MG63 (cell line): ENCODE measurements around the gene TUB. TPM values are rescaled to one million over a fixed set of nuclear protein-coding genes. Genes with fewer than 3 reads are reported as not detected.
A peak's percentile ranks its signal among the peaks of the same experiment; 100 is the strongest.

Source experiments
- DNase-seq: peaks from one replicate; pipeline ENCODE4 v3.0.0-alpha.2; 2020
- H3K27me3 ChIP-seq: fragments of 250-450 bp; sonication (Bioruptor Pico); 2 replicates; pipeline ENCODE4 v1.5.1; 2020; ENCODE audit warnings: mild to moderate bottlenecking, moderate library complexity
- H3K36me3 ChIP-seq: fragments of 250-450 bp; sonication (Bioruptor Pico); 2 replicates; pipeline ENCODE4 v1.5.1; 2020; ENCODE audit warnings: mild to moderate bottlenecking, moderate library complexity
- H3K4me3 ChIP-seq: fragments of 250-450 bp; sonication (Bioruptor Pico); 2 replicates; pipeline ENCODE4 v1.5.1; 2020; ENCODE audit warnings: mild to moderate bottlenecking, moderate library complexity
- H3K9me3 ChIP-seq: fragments of 250-450 bp; sonication (Bioruptor Pico); 2 replicates; pipeline ENCODE4 v1.5.1; 2020; ENCODE audit warnings: mild to moderate bottlenecking, moderate library complexity
- total RNA-seq: library from RNA; depleted of rRNA; stranded (reverse); fragments of >200 nt; shearing (Covaris generic); gene quantifications from 2 replicates; pipeline ENCODE4 v1.2.3, GENCODE V29; 2014; ENCODE audit warnings: low replicate concordance

The TUB gene
- total RNA-seq, 1 experiment from 2014 or later = 23.6 TPM

- H3K9me3 ChIP-seq = no peaks in the 10 kb centered on the region
- DNase-seq = no peak
- H3K36me3 ChIP-seq = peaks cover 37% of the 10 kb centered on the region
Observed at GRCh38 chr11:8094656-8095055, 13.6 kb downstream of the TUB start.

DNA sequence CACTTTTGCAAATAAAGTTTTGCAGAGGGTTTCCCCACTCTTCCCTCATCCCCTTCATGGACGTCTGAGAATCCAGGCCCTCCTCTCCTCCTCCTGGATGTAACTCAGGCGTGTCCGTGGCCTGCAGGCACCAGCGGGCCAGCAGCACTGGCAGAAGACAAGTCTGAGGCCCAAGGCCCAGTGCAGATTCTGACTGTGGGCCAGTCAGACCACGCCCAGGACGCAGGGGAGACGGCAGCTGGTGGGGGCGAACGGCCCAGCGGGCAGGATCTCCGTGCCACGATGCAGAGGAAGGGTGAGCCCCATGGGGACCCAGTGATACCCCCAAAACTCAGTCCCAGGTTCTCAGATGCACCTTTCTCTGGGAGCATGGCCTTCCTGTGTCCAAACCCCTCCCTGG lies 14.4 kb downstream of the TUB start:
- no peak for DNase-seq
- Histone ChIP-seq H3K27me3 (no peaks in the 10 kb centered on the region), H3K4me3 (no peak overlapping the region), H3K9me3 (no peaks in the 10 kb centered on the region), H3K36me3 (peaks cover 44% of the 10 kb centered on the region)

More at GRCh38 chr11:8094656-8095055, 13.6 kb downstream of the TUB start:
- no peaks in the 10 kb centered on the region for H3K27me3 ChIP-seq
- no peak overlapping the region for H3K4me3 ChIP-seq

DNA sequence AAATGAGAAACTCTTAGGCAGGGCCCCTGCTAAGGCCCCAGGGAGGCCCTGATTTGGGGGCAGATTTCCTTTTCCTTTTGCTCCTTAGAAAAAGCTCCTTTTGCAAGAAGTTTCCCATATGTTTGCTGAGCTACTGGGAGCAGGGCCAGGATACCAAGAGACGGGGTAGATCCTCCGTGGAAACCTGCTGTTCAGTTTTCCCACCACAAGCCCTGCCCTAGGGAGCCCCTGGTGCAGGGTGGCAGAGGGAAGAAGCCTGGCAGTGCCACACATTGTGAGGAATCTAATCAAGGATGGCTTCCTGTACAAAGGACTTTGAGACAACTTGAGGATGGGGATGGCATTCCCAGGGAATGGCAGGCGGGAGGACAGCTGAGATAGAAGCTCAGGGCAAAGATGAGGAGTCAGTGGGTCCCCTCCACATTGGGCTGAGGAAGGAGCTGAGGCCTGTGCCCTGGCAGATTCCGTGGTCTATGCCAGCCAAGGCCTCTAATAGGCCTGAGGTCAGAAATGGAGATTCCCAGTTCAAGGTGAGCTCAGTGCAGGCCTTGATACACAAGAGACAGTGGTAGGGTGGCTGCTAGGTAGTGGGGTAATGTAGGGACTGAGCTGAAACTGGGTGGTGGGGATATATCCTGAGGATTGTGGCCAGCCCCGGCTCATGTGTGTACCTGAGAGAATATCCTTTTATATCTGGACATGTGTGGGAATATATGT lies 15.0 kb downstream of the TUB start:
- no peak for DNase-seq

GRCh38 chr11:8096575-8096974 lies 15.6 kb downstream of the TUB start:
- peaks cover 53% of the 10 kb centered on the region for H3K36me3 ChIP-seq
- DNase-seq = no peak
- H3K9me3 ChIP-seq = no peaks in the 10 kb centered on the region
- no peak overlapping the region for H3K4me3 ChIP-seq
- H3K27me3 ChIP-seq = no peaks in the 10 kb centered on the region

More for the DNA sequence above, 15.0 kb downstream of the TUB start:
- H3K4me3 ChIP-seq = no peak overlapping the region
- peaks cover 50% of the 10 kb centered on the region for H3K36me3 ChIP-seq
- no peaks in the 10 kb centered on the region for H3K27me3 ChIP-seq
- no peaks in the 10 kb centered on the region for H3K9me3 ChIP-seq

- no peak overlapping the region for H3K4me3 ChIP-seq
- no peaks in the 10 kb centered on the region for H3K27me3 ChIP-seq
- no peaks in the 10 kb centered on the region for H3K9me3 ChIP-seq
- H3K36me3 ChIP-seq = peaks cover 51% of the 10 kb centered on the region
- DNase-seq = no peak
Observed at GRCh38 chr11:8097062-8097461, 16.1 kb downstream of the TUB start.

DNA sequence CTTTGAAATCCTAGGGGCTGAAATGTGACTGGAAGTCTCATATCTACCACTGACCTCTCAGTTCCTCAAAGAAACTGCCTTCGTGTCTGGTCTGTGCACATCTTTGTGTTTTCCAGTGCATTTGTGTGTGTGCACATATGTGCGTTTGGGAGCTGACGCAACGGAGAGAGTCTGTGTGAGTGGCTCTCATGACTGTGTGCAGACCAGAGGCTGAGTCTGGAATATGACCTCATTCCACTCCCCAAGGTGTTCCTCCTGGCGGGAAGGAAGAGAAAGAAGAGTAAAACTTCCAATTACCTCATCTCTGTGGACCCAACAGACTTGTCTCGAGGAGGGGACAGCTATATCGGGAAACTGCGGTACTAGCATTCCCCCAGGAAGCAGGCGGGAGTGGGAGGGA lies 16.5 kb downstream of the TUB start:
- Histone ChIP-seq H3K36me3 (peaks cover 51% of the 10 kb centered on the region), H3K9me3 (no peaks in the 10 kb centered on the region)
- no peak for DNase-seq

DNA sequence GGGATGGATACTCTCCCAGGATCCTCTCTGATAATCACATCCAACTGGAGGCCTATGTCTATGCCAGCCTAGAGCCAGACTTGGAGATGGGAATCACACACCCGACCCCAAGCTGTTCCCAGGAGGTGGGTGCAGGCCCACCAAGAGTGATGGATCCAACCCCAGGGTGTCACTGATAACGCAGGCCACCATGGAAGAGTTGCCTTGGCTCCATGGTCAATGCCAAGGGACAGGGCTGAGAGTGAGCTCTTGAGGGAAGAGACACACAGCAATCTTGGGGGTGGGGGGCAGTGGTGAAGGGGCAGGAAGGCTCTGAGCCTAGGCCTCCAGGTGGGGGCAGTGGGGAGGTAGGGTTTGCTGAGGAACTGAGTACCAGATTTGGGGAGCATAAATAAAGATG lies 16.9 kb downstream of the TUB start:
- Histone ChIP-seq H3K27me3 (no peaks in the 10 kb centered on the region), H3K36me3 (peaks cover 50% of the 10 kb centered on the region), H3K4me3 (no peak overlapping the region), H3K9me3 (no peaks in the 10 kb centered on the region)
- DNase-seq = no peak

More for the DNA sequence above, 16.5 kb downstream of the TUB start:
- H3K27me3 ChIP-seq = no peaks in the 10 kb centered on the region
- H3K4me3 ChIP-seq = no peak overlapping the region

DNA sequence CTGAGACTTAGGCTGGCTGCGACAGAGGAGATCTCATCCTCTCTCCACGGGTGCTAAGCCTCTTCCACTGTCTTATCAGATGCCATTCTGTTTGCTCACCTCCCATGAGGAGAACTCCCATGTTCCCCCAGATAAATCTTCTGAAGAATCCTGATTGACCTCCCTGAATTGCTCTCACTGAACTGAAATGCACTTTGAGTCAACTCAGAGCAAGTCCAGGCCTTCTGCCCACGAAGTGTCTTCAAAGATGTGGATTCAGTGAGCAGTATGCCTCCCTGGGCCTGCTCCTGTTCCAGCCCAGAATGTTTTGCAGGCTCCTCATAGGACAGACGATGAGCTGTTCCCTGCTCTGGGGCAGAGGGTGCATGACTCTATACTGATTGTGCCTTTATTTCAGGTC lies 17.4 kb downstream of the TUB start:
- DNase-seq = peak; percentile 35
- no peaks in the 10 kb centered on the region for H3K9me3 ChIP-seq
- no peaks in the 10 kb centered on the region for H3K27me3 ChIP-seq
- peaks cover 49% of the 10 kb centered on the region for H3K36me3 ChIP-seq
- H3K4me3 ChIP-seq = no peak overlapping the region

DNA sequence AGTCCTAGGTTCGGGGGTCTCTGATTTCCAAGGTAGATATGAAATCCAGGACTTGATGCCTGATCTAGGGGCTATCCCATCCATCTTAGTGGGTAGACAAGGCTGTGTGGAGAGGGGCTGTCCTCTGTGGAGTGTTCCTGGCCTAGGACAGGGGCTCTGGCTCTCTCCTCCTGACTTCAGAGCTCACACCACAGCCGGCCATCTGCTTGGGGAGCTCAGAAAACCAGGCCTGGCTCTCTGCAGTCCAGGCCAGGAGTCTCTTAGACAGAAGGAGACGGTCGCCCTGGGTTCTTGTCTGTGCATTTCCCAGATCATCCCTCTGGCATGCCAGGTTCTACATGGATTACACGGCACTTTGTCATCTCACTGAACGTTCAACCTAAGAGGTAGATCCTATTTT lies 17.9 kb downstream of the TUB start:
- Histone ChIP-seq H3K36me3 (peaks cover 49% of the 10 kb centered on the region), H3K27me3 (no peaks in the 10 kb centered on the region), H3K4me3 (no peak overlapping the region), H3K9me3 (no peaks in the 10 kb centered on the region)
- no peak for DNase-seq

DNA sequence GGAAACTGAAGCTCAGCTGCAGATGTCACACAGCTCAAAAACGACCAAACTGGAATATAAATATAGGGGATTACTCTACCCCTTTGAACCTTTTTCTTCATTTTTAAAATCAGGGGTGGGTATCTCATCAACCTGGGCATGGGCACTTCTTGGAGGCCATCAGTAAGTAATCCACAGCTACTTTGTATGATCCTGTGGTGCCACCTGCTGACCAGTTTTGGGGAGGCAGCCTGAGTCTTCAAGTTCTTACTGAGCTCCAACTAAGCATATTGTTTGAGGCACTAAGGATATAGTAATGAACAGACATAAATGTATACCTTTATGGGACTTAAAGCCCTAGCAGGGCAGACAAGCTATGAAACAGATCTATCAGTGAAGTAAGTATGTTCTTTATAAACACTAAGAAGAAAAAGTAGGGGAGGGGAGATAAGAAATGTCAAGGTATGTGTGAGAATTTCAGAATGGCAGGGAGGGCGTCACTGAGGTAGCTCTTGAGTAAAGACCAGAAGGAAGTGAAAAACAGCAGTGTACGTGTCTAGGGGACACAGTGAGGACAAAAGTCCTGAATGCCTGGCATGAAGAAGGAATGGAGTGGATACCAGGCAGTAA lies 18.4 kb downstream of the TUB start:
- no peak overlapping the region for H3K4me3 ChIP-seq
- H3K36me3 ChIP-seq = peaks cover 50% of the 10 kb centered on the region
- H3K9me3 ChIP-seq = no peaks in the 10 kb centered on the region
- peak; percentile 44 for DNase-seq
- no peaks in the 10 kb centered on the region for H3K27me3 ChIP-seq

GRCh38 chr11:8100158-8100557 lies 19.1 kb downstream of the TUB start:
- H3K4me3 ChIP-seq = no peak overlapping the region
- no peaks in the 10 kb centered on the region for H3K9me3 ChIP-seq
- peaks cover 46% of the 10 kb centered on the region for H3K36me3 ChIP-seq
- no peaks in the 10 kb centered on the region for H3K27me3 ChIP-seq
- DNase-seq = no peak

DNA sequence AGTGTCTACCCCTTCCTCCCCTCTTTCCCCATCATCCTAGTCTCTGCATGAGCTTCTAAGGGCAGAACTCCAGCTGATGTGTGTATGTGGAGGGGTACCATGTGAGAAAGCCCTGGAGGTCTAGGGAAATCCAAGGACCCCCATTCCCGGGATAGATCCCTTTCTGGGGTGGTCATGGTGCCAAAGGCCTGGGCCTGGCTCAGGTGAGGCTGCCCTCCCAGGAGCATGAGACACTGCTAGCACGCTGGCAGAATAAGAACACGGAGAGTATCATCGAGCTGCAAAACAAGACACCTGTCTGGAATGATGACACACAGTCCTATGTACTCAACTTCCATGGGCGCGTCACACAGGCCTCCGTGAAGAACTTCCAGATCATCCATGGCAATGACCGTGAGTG lies 19.6 kb downstream of the TUB start:
- Histone ChIP-seq H3K4me3 (no peak overlapping the region), H3K36me3 (peaks cover 47% of the 10 kb centered on the region), H3K27me3 (no peaks in the 10 kb centered on the region), H3K9me3 (no peaks in the 10 kb centered on the region)
- DNase-seq = no peak

GRCh38 chr11:8101421-8101820 lies 20.4 kb downstream of the TUB start:
- H3K4me3 ChIP-seq = no peak overlapping the region
- no peaks in the 10 kb centered on the region for H3K9me3 ChIP-seq
- DNase-seq = no peak
- H3K27me3 ChIP-seq = no peaks in the 10 kb centered on the region
- H3K36me3 ChIP-seq = peaks cover 44% of the 10 kb centered on the region

DNA sequence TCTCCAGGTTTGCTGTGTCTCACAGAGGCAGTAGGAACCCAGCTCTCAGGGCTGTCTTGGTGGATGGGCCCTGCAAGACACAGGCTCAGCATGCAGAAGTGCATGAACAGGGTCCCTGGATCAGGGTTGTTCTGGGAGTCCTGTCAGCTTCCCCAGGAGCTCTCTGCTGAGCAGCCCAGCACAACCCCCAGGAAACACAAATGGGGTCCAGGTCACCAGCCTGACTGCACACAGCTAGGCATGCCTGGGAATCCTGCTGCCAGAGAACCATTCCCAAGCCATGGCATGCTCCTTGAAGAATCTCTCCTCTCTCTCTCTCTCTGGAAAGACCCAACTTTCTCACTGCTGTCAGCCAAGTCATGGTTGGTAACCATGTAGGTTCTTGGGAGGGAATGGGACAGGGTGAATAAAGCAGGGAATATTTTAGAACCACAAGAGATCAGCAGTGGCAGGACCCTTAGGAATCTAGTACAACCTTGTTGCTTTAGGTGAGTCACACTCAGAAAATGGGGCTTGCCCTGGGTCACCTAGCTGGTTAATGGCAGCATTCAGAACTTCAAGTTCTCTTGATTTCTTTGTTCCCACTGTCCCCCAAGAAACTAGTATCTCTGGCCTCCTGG lies 21.4 kb downstream of the TUB start:
- Histone ChIP-seq H3K4me3 (no peak overlapping the region), H3K9me3 (no peaks in the 10 kb centered on the region), H3K27me3 (no peaks in the 10 kb centered on the region), H3K36me3 (peaks cover 37% of the 10 kb centered on the region)
- DNase-seq = no peak

DNA sequence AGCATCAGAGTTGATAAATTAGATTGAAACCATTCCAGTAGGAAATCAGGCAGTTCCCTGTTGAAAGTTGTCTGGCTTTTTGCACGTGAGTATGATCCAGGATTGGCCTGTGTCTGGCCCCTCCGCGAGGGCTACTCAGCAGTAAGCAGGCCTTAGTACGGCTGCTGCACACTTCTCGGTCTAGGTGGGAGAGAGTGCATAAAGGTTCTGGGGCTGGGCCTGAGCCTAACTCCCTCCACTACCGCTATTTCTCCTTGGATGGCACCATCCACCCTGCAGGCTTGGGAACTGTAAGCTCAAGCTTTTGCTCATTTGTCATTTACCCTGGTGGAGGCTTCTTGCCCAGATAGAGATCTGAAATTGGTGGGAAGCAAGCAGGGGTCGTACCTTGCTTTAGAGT lies 22.0 kb downstream of the TUB start:
- DNase-seq = no peak
- H3K9me3 ChIP-seq = no peaks in the 10 kb centered on the region
- no peaks in the 10 kb centered on the region for H3K27me3 ChIP-seq
- peaks cover 36% of the 10 kb centered on the region for H3K36me3 ChIP-seq
- H3K4me3 ChIP-seq = no peak overlapping the region

DNA sequence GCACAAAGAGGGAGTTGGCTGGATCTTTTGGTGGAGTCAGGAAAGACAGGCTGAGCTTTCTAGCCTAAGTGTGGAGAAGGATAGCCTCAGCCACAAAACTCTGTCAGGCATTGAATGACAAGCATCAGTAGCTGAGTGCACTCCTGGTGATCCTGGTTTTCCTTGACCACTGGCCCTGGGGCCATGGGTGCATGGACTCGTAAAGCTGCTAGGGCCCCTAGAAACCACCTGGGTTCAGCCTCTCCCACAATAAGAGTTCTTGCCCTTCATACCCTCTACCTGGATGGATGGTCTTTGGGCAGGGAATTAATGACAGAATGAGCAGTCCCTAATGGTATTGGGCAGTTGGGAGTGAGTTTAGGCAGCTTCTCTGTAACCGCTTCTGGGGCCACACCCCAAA lies 22.9 kb downstream of the TUB start:
- Histone ChIP-seq H3K27me3 (no peaks in the 10 kb centered on the region), H3K9me3 (no peaks in the 10 kb centered on the region), H3K36me3 (peaks cover 34% of the 10 kb centered on the region), H3K4me3 (no peak overlapping the region)
- DNase-seq = no peak

- Histone ChIP-seq H3K27me3 (no peaks in the 10 kb centered on the region), H3K9me3 (no peaks in the 10 kb centered on the region), H3K4me3 (no peak overlapping the region), H3K36me3 (peaks cover 21% of the 10 kb centered on the region)
- no peak for DNase-seq
Observed at GRCh38 chr11:8105133-8105532, 24.1 kb downstream of the TUB start.

GRCh38 chr11:8105666-8106065 lies 24.7 kb downstream of the TUB start:
- Histone ChIP-seq H3K9me3 (no peaks in the 10 kb centered on the region), H3K4me3 (no peak overlapping the region), H3K27me3 (no peaks in the 10 kb centered on the region), H3K36me3 (peaks cover 16% of the 10 kb centered on the region)
- no peak for DNase-seq
